Endothelial cell of umbilical vein (primary cell): ENCODE data around the gene CALHM6. TPM values are rescaled to one million over a fixed set of nuclear protein-coding genes. Genes with fewer than 3 reads are reported as not detected.
"Not testable (repeated sequence)": the region's sequence is repeated elsewhere in the genome, so short reads cannot be mapped to it uniquely, and the experiment has no call there.

Experiments used
- BruUV-seq: library from RNA; stranded (reverse); fragments of 400-500 nt; replicated peaks from 2 replicates; lab custom pipeline; 2021; lab: Mats Ljungman, UMichigan
- CTCF ChIA-PET: fragments of 300-600, 350-600 bp; sonication (Branson Sonifier 250); formaldehyde crosslinking; loops from one replicate; lab custom pipeline; 2021; ENCODE audit warnings: antibody characterized with exemption, inconsistent platforms; lab: Charles Lee
- POLR2A ChIA-PET: fragments of 300-600, 350-600 bp; sonication (Branson Sonifier 250); formaldehyde crosslinking; loops from one replicate; lab custom pipeline; 2021; ENCODE audit warnings: antibody characterized with exemption, inconsistent platforms; lab: Charles Lee
- DNase-seq: peaks from one replicate; pipeline ENCODE4 v3.0.0-alpha.2; 2011; ENCODE audit warnings: low read depth, low spot score
- FAIRE-seq: peaks from 2 replicates; lab custom pipeline; 2011; peaks lifted over from hg19 to GRCh38; lab: Jason Lieb, UNC
- H2AFZ ChIP-seq: 2 replicates; pipeline ENCODE4 v1.6.0; 2012; ENCODE audit warnings: low read depth, low read length, control low read depth, inconsistent platforms
- H3K27ac ChIP-seq: 2 replicates; pipeline ENCODE4 v1.5.1; 2011; ENCODE audit warnings: low read depth, mild to moderate bottlenecking, control low read depth, low read length, moderate library complexity; ENCODE audit not compliant: insufficient read depth
- H3K27me3 ChIP-seq, 2 experiments: 2 replicates each; pipeline versions ENCODE4 v1.6.0 to v1.6.1; 2011; ENCODE audit warnings: low read length in 2 of 2, mixed read lengths in 1 of 2; ENCODE audit not compliant: control insufficient read depth in 2 of 2, insufficient read depth in 2 of 2
- H3K36me3 ChIP-seq, 2 experiments: 2 replicates in 1 of 2; 3 replicates in 1 of 2; pipeline ENCODE4 v1.5.1; 2011; ENCODE audit warnings: low read length in 2 of 2, mild to moderate bottlenecking in 1 of 2, moderate library complexity in 1 of 2; ENCODE audit not compliant: control insufficient read depth in 2 of 2, insufficient read depth in 2 of 2; ENCODE audit errors: extremely low read depth in 1 of 2
- H3K4me1 ChIP-seq: 3 replicates; pipeline ENCODE4 v1.5.1; 2011; ENCODE audit warnings: mild to moderate bottlenecking, low read length; ENCODE audit not compliant: control insufficient read depth, insufficient read depth; ENCODE audit errors: extremely low read depth
- H3K4me2 ChIP-seq: 2 replicates; pipeline ENCODE4 v1.6.1; 2011; ENCODE audit warnings: low read length, control low read depth, mixed read lengths; ENCODE audit not compliant: insufficient read depth
- H3K4me3 ChIP-seq, 3 experiments: fragments of 200-600 bp in 1 of 3; sonication (generic), shearing (Covaris generic) in 1 of 3; replicated peaks in 1 of 3; 2 replicates each; pipeline ENCODE4 v1.5.1; 2011 to 2016; ENCODE audit warnings: control low read depth in 3 of 3, low read length in 3 of 3, mild to moderate bottlenecking in 2 of 3, inconsistent platforms in 1 of 3, low read depth in 1 of 3, moderate library complexity in 1 of 3; ENCODE audit not compliant: insufficient read depth in 1 of 3
- H3K79me2 ChIP-seq: 2 replicates; pipeline ENCODE4 v1.6.0; 2012; ENCODE audit warnings: low read length, inconsistent platforms; ENCODE audit not compliant: control insufficient read depth, insufficient read depth
- H3K9ac ChIP-seq: replicated peaks from 2 replicates; pipeline ENCODE3; 2011; ENCODE audit warnings: low read length, control low read depth; ENCODE audit not compliant: insufficient read depth; ENCODE audit errors: extremely low read depth
- H3K9me1 ChIP-seq: replicated peaks from 3 replicates; pipeline ENCODE4 v1.6.0; 2011; ENCODE audit warnings: mild to moderate bottlenecking, low read length; ENCODE audit not compliant: control insufficient read depth, insufficient read depth; ENCODE audit errors: extremely low read depth
- H3K9me3 ChIP-seq: replicated peaks from 2 replicates; pipeline ENCODE4 v1.5.1; 2012; ENCODE audit warnings: low read length, inconsistent platforms; ENCODE audit not compliant: control insufficient read depth, insufficient read depth
- H4K20me1 ChIP-seq: replicated peaks from 2 replicates; pipeline ENCODE3; 2011; ENCODE audit warnings: mild to moderate bottlenecking, low read length; ENCODE audit not compliant: control insufficient read depth, insufficient read depth; ENCODE audit errors: extremely low read depth
- CTCF ChIP-seq, 2 donors: IDR thresholded peaks; 1 replicate in 1 of 2; 2 replicates in 1 of 2; pipeline ENCODE4 v1.5.1; 2011; ENCODE audit warnings: low read length in 2 of 2, mild to moderate bottlenecking in 2 of 2, moderate library complexity in 2 of 2, control low read depth in 1 of 2, inconsistent platforms in 1 of 2, low read depth in 1 of 2; ENCODE audit not compliant: insufficient read depth in 1 of 2; ENCODE audit errors: extremely low read depth in 1 of 2
- EZH2 ChIP-seq: IDR thresholded peaks from 2 replicates; pipeline ENCODE4 v1.6.1; 2012; ENCODE audit warnings: borderline replicate concordance, low read depth, mild to moderate bottlenecking, moderate library complexity, low read length, inconsistent platforms; ENCODE audit not compliant: severe bottlenecking
- FOS ChIP-seq: IDR thresholded peaks from 2 replicates; pipeline ENCODE4 v1.6.1; 2011; ENCODE audit warnings: mild to moderate bottlenecking, low read length, moderate library complexity, borderline replicate concordance; ENCODE audit not compliant: insufficient read depth
- GATA2 ChIP-seq: IDR thresholded peaks from 2 replicates; pipeline ENCODE4 v1.7.0; 2011; ENCODE audit warnings: low read depth, mild to moderate bottlenecking, moderate library complexity, mixed read lengths, low read length; ENCODE audit not compliant: insufficient read length, insufficient read depth
- JUN ChIP-seq: IDR thresholded peaks from 2 replicates; pipeline ENCODE4 v1.6.1; 2011; ENCODE audit warnings: borderline replicate concordance, low read depth; ENCODE audit not compliant: insufficient read length, insufficient read depth
- MAX ChIP-seq: IDR thresholded peaks from 2 replicates; pipeline ENCODE4 v1.6.1; 2011; ENCODE audit not compliant: insufficient read depth, insufficient read length
- MYC ChIP-seq: IDR thresholded peaks from one replicate; pipeline ENCODE4 v1.6.1; 2011; ENCODE audit warnings: mild to moderate bottlenecking, low read depth, low read length
- POLR2A ChIP-seq: IDR thresholded peaks from 2 replicates; pipeline ENCODE4 v1.6.1; 2012; ENCODE audit warnings: low read depth, mild to moderate bottlenecking, control low read depth, low read length
- POLR2AphosphoS5 ChIP-seq: IDR thresholded peaks from 2 replicates; pipeline ENCODE4 v1.6.1; 2012; ENCODE audit warnings: low read depth, mild to moderate bottlenecking, control low read depth, low read length, moderate library complexity; ENCODE audit not compliant: insufficient read depth
- dilution Hi-C: fragments of 300-500 bp; cut with MboI; formaldehyde crosslinking; loops from one replicate; pipeline ENCODE4 v1.15.0; 2019; ENCODE audit warnings: low sequenced_read_pairs; ENCODE audit not compliant: extremely low pct_ligation_motif_present
- intact Hi-C: fragments of 100-400 bp; cut with micrococcal nuclease; formaldehyde crosslinking; loops from one replicate; pipeline ENCODE4 v1.10.0; 2022
- polyA plus RNA-seq, 4 experiments: library from polyadenylated mRNA; depleted of rRNA in 3 of 4; stranded (reverse) in 3 of 4; unstranded in 1 of 4; fragments of >200 nt; gene quantifications; 2 replicates each; pipeline versions ENCODE4 v1.2.1 to v1.2.3, GENCODE V29; 2011 to 2012; ENCODE audit warnings: missing spikeins in 1 of 4
- total RNA-seq: library from RNA; stranded (reverse); gene quantifications from 2 replicates; pipeline ENCODE4 v1.2.3, GENCODE V29; 2021

The CALHM6 gene
- total and polyA plus RNA-seq, 2 donors (not counting 3 experiments of a cell fraction or from before 2014, with no cell fraction given), result 0.08 TPM; not detected in 1

- H2AFZ ChIP-seq, H3K9ac ChIP-seq, CTCF ChIA-PET, H3K27ac ChIP-seq, BruUV-seq, DNase-seq, POLR2A ChIA-PET, H3K9me3 ChIP-seq, H3K4me1 ChIP-seq, H3K4me3 ChIP-seq, intact Hi-C loops, dilution Hi-C loops, H3K79me2 ChIP-seq, H4K20me1 ChIP-seq, FAIRE-seq, H3K27me3 ChIP-seq, H3K4me2 ChIP-seq, H3K9me1 ChIP-seq, H3K36me3 ChIP-seq: not testable (repeated sequence)
Measured at GRCh38 chr6:116495161-116495560, 34.0 kb downstream of the CALHM6 start.

- H3K4me1 ChIP-seq, result no peaks in the 10 kb centered on the region
- H3K79me2 ChIP-seq, result no peaks in the 10 kb centered on the region
- intact Hi-C loops, result no loop called here
- no peak overlapping the region for H3K9ac ChIP-seq
- no peak overlapping the region for H2AFZ ChIP-seq
- dilution Hi-C loops, result no loop called here
- CTCF ChIA-PET, result interaction anchor here (1.0 to 3.2 kb wide), 7 partner anchors 15 to 228 kb away, joined by 3 to 29 read pairs (median 4); partner anchors contain the start of gene CALHM5
- H3K4me2 ChIP-seq, result no peak overlapping the region
- FAIRE-seq (no peak), DNase-seq (no peak)
- no peaks in the 10 kb centered on the region for H3K9me1 ChIP-seq
- no peaks in the 10 kb centered on the region for H3K36me3 ChIP-seq
- TF ChIP-seq FOS, result no peak
- no peak for TF ChIP-seq EZH2
- no peak for TF ChIP-seq POLR2A
- no peak for TF ChIP-seq JUN
- no peak for TF ChIP-seq MYC
- no peak for TF ChIP-seq GATA2
- no peak for TF ChIP-seq CTCF (IDR thresholded peaks at IDR 0.05; ENCODE audit: extremely low read depth in 1 of 2, insufficient read depth in 1 of 2, low read depth in 1 of 2, low read length in 2 of 2)
- no peak for TF ChIP-seq POLR2AphosphoS5
- no peak for TF ChIP-seq MAX
- H3K27ac ChIP-seq, result no peak overlapping the region
- no peaks in the 10 kb centered on the region for H3K9me3 ChIP-seq
- peaks cover 0 to 2% of the 10 kb centered on the region in 2 experiments for H3K27me3 ChIP-seq
- no TSS peak for BruUV-seq
- H3K4me3 ChIP-seq, result no peak overlapping the region
- POLR2A ChIA-PET, result no interaction called here
- no peaks in the 10 kb centered on the region for H4K20me1 ChIP-seq
Measured at GRCh38 chr6:116497113-116497676, 36.0 kb downstream of the CALHM6 start.
